HG03469 (cell line): ENCODE results near the gene FKBP10.
"Not testable (repeated sequence)": the region's sequence is repeated elsewhere in the genome, so short reads cannot be mapped to it uniquely, and the experiment has no call there.

Experiments used
- ATAC-seq: cut with Tn5 transposase; IDR thresholded peaks from one replicate; pipeline ENCODE4 v1.9.1; 2021; ENCODE audit warnings: mild to moderate bottlenecking, moderate library complexity, moderate number of reproducible peaks; ENCODE audit not compliant: unreplicated experiment

The FKBP10 gene

GRCh38 chr17:41812381-41813151 lies at the start of gene FKBP10:
Gene FKBP10 (plus strand): TSS chr17:41813004. CDS start chr17:41813035, 31 bp downstream.
- no peak for ATAC-seq

GRCh38 chr17:41763327-41763726 lies 49.5 kb upstream of the FKBP10 start:
- no peak for ATAC-seq

- no peak for ATAC-seq
Observed at GRCh38 chr17:41766135-41766534, 46.7 kb upstream of the FKBP10 start.

GRCh38 chr17:41767324-41768042 lies 45.3 kb upstream of the FKBP10 start:
- ATAC-seq: no peak

GRCh38 chr17:41768682-41769288 lies 44.0 kb upstream of the FKBP10 start:
- no peak for ATAC-seq

- ATAC-seq: no peak
Observed at GRCh38 chr17:41769346-41769862, 43.4 kb upstream of the FKBP10 start.

- no peak for ATAC-seq
Observed at GRCh38 chr17:41769985-41770384, 42.8 kb upstream of the FKBP10 start.

GRCh38 chr17:41771389-41772206 lies 41.2 kb upstream of the FKBP10 start:
- no peak for ATAC-seq

GRCh38 chr17:41772218-41772585 lies 40.6 kb upstream of the FKBP10 start:
- no peak for ATAC-seq

GRCh38 chr17:41772586-41773189 lies 40.1 kb upstream of the FKBP10 start:
- ATAC-seq: no peak

GRCh38 chr17:41773190-41773588 lies 39.6 kb upstream of the FKBP10 start:
- no peak for ATAC-seq

GRCh38 chr17:41773731-41774193 lies 39.0 kb upstream of the FKBP10 start:
- no peak for ATAC-seq

GRCh38 chr17:41775394-41776226 lies 37.2 kb upstream of the FKBP10 start:
- ATAC-seq: no peak

- not testable (repeated sequence) for ATAC-seq
Observed at GRCh38 chr17:41776262-41776900, 36.4 kb upstream of the FKBP10 start.

- no peak for ATAC-seq
Observed at GRCh38 chr17:41777157-41777573, 35.6 kb upstream of the FKBP10 start.

- ATAC-seq: no peak
Observed at GRCh38 chr17:41777574-41778188, 35.1 kb upstream of the FKBP10 start.

GRCh38 chr17:41779954-41780353 lies 32.9 kb upstream of the FKBP10 start:
- ATAC-seq: no peak

- no peak for ATAC-seq
Observed at GRCh38 chr17:41781404-41782110, 31.2 kb upstream of the FKBP10 start.
